GM18519 (cell line): ENCODE measurements around the gene CLTB.
"Not testable (repeated sequence)": the region's sequence is repeated elsewhere in the genome, so short reads cannot be mapped to it uniquely, and the experiment has no call there.

ENCODE experiments used
- ATAC-seq: cut with Tn5 transposase; IDR thresholded peaks from one replicate; pipeline ENCODE4 v1.9.1; 2021; ENCODE audit warnings: mild to moderate bottlenecking, moderate library complexity; ENCODE audit not compliant: unreplicated experiment, low FRiP score

Gene CLTB

GRCh38 chr5:176429972-176430371 lies 13.6 kb upstream of the CLTB start:
- no peak for ATAC-seq

- no peak for ATAC-seq
Observed at GRCh38 chr5:176427971-176428370, 11.6 kb upstream of the CLTB start.

DNA sequence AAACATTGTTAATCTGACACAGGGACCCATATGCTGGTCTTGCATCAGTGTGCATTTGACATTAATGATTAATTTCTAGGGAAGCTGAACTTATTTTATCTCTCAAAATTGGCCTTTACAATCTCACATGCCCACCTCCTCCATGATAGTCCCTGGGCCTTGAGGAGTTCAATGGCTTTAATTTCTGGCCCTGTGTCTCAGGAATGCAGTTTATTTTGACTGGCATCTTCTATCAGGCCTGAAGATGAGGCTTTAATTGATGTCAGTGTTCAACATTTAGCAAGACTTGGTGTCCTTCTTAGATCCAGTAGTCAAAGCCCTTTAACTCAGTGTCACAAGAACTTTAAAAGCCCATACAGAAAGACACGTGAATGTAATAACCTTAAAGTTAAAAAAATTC lies 10.5 kb upstream of the CLTB start:
- no peak for ATAC-seq

- no peak for ATAC-seq
Observed at GRCh38 chr5:176425791-176426190, 9.5 kb upstream of the CLTB start.

DNA sequence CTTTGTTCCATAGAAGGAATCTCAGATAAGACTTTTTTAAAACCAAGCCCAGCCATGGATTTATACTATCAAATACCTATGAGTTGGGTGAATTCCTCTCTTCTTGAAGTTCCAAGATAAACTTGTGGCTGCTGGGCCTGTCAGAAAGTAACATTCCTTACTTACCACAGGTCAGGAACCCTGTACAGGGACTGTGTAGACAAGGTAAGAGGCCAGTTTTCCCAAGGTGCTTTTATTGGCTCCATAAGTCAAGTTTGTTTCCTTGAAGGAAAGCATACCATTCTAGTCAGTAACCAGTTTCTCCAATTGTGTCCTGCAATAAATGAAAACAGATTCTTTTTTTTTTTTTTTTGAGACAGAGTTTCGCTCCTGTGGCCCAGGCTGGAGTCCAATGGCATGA lies 8.8 kb upstream of the CLTB start:
- ATAC-seq = no peak

- no peak for ATAC-seq
Observed at GRCh38 chr5:176424181-176424580, 7.8 kb upstream of the CLTB start.

GRCh38 chr5:176420972-176421544 lies 4.7 kb upstream of the CLTB start:
- ATAC-seq = no peak

DNA sequence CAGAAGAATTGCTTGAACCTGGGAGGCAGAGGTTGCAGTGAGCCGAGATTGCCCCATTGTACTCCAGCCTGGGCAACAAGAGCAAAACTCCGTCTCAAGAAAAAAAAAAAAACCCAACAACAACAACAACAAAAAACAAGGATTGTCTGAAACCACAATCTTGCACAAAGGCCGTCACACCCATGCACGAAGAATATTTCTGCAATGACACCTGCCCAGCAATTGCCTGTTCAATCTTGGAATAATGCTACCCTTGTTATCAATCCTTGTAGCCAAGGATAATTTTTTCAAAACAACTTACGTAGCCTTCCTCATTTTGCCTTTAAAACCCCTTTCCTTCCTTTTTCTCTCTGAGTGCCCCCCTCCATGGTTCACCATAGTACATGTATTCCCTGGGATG lies 3.7 kb upstream of the CLTB start:
- ATAC-seq = no peak

DNA sequence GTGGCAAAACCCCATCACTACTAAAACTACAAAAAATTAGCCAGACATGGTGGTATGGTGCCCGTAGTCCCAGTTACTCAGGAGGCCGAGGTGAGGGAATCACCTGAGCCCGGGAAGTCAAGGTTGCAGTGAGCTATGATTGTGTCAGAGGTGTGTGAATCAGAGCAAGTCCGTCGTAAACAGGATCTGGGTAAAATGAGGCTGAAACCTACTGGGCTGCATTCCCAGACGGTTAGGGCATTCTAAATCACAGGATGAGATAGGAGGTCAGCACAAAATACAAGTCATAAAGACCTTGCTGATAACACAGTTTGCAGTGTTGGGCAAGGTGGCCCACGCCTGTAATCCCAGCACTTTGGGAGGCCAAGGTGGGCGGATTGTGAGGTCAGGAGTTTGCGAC lies 1.9 kb upstream of the CLTB start:
- no peak for ATAC-seq

DNA sequence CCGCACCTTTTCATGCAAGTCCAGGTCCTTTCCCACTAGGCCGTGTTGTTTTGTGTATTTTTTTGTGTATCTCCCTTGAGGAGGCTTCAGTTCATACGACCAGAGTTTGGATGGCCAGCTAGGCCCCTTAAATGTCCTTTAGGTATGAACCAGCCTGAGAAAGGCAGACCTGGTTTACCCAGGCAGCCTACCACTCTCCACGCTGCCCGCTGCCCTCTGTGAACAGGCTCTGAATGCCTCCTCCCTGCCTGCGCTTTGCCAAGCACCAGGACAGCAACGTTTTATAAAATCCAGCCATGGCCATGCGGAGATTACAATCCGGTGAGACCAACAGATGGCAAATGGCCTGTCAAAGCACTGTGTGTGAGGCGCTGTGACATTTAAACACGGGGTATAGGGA lies 626 bp upstream of the CLTB start:
- no peak for ATAC-seq

DNA sequence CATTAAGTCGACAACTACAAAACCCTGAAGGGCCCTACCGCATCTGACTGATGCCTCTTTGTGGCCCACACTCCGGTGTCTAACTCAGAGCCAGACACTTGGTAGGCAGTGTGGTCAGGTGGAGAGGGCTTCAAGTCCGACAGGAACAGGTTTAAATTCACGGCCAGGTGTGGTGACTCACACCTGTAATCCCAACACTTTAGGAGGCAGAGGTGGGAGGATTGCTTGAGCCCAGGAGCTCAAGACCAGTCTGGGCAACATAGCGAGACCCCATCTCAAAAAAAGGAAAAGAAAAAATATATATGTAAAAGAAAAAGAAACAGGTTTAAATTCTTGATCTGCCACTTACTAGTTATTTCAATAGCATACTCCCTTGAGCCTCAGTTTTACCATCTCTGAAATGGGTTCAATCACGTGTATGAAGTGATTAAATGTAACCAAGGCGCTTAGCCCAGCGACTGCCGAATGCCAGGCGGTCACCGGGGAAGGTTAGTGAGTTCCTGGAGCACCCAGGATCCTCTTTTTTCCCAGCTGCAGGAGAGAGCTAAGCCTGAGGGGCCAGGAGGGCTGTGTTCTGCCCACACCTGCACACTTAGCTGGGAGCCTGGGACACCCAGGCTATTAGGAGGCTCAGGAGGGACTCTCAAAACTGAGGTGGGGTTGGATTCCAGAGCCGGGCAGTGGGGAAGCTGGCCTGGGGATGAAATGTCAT lies 943 bp downstream of the CLTB start:
- no peak for ATAC-seq

- no peak for ATAC-seq
Observed at GRCh38 chr5:176414704-176415103, 1.6 kb downstream of the CLTB start.

- no peak for ATAC-seq
Observed at GRCh38 chr5:176413709-176414191, 2.6 kb downstream of the CLTB start.

DNA sequence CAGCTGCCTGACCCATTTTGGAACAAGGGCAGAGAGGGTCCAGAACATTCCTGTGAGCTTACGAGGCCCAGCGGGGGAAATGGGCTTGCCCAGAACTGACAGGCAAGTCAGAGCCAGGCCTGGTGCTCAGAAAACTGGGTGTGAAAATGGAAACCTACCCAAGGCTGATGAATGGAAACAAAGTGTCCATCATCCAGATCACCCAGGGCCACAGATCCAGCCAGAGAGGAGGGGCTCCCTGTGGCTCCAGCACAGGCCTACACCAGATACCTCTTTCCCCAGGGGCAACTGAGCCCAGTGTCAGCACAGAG lies 3.1 kb downstream of the CLTB start:
- no peak for ATAC-seq

GRCh38 chr5:176412517-176413254 lies 3.7 kb downstream of the CLTB start:
- no peak for ATAC-seq

DNA sequence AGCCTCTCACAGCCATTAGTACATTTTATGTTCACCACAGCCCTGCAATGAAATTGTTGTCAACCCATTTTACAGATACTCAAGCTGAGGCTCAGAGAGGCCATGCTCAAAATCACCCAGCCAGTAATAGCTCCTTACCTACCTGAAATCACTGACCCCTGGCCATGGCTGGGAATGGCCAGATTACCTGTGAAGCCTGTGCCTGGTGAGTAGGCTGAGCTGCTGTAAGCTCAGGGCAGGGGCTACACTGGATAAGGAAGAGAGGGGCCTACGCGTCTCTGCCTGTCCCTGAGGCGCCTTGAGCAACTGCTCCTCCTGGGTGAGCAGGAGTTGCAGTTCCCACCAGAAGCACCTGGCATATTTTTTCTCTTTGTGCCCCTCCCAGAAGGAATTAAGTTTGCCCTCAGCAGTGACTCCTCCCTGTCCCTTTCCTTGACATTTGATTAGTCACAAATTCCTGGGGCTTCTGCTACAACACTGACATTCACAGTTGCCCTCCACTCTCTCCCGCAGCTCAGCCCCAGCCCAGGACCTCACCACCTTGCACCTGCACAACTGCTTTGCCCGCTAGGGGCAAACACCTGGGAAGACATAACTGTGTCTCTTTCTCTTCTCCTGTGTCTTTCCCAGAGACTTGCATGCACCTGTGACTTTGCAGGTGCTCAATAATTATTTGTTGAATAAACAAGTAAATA lies 5.7 kb downstream of the CLTB start:
- no peak for ATAC-seq

- ATAC-seq = no peak
Observed at GRCh38 chr5:176409765-176410164, 6.6 kb downstream of the CLTB start.

DNA sequence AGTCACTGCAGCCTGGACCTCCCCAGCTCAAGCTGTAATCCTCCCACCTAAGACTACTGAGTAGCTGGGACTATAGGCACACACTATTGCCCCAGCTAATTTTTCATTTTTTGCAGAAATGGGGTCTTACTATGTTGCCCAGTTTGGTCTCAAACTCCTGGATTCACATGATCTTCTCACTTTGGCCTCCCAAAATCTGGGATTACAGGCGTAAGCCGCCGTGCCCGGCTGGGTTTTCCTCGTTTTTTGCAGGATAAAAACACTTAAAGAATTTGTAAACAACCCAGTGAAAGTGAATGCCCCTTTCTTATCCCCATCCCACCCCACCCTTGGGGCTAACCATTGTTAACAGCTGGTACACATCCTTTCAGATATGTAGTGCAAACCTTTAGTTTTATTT lies 7.7 kb downstream of the CLTB start:
- ATAC-seq = no peak

- not testable (repeated sequence) for ATAC-seq
Observed at GRCh38 chr5:176408252-176408573, 8.1 kb downstream of the CLTB start.

DNA sequence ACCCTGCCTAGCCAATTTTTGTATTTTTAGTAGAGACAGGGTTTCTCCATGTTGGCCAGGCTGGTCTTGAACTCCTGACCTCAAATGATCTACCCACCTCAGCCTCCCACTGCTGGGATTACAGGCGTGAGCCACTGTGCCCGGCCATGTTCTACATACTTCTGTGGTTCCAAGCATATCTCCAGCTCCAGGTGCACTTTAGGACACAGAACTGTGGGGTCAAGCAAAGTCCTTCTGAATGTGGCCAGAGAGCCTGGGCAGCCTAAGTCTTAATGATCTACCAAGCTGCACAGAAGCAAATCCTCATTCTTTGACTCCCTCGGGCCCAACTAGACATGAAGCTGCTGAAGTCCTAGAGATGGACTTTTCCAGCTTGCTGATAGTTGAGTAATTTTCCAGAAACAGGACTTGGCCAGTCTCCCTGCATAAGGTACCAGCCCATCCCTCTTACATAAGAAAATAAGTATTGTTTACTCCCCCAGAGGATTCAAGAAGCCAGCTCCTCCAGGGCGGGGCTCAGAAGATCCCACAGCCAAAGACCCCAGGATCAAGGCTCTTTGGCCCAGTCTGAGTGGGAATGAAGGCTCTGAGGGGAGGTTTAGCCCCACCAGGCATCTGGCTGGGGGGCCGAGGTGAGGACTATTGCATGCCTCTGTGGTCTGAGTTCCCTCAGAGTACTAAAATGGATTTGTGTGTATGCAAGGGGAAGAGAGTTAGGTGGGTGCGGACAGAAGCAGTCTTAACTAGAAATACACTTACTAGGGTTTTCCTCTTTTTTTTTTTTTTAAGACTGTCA lies 8.7 kb downstream of the CLTB start:
- ATAC-seq = no peak
